Neural progenitor cell (in vitro differentiated cells): ENCODE data around the gene LHX1. TPM values are rescaled to one million over a fixed set of nuclear protein-coding genes. Genes with fewer than 3 reads are reported as not detected.

Experiments used
- DNase-seq: peaks from one replicate; pipeline ENCODE4 v3.0.0-alpha.2; 2016; ENCODE audit warnings: low spot score
- H2AFZ ChIP-seq: fragments of 200-600 bp; sonication (generic); replicated peaks from 2 replicates; pipeline ENCODE4 v1.6.1; 2016; ENCODE audit warnings: antibody characterized with exemption
- H3F3A ChIP-seq: fragments of 200-600 bp; sonication (generic); 2 replicates; pipeline ENCODE4 v1.6.1; 2016; ENCODE audit warnings: antibody characterized with exemption, low read depth
- H3K27ac ChIP-seq: fragments of 200-600 bp; sonication (generic); 2 replicates; pipeline ENCODE4 v1.5.1; 2016; ENCODE audit warnings: mild to moderate bottlenecking
- H3K27me3 ChIP-seq: fragments of 200-600 bp; sonication (generic); 2 replicates; pipeline ENCODE4 v1.6.1; 2016; ENCODE audit warnings: mild to moderate bottlenecking, moderate library complexity
- H3K36me3 ChIP-seq: fragments of 200-600 bp; sonication (generic); 2 replicates; pipeline ENCODE4 v1.5.1; 2016
- H3K4me1 ChIP-seq: fragments of 200-600 bp; sonication (generic); 2 replicates; pipeline ENCODE4 v1.6.1; 2016; ENCODE audit warnings: mixed run types
- H3K4me2 ChIP-seq: fragments of 200-600 bp; sonication (generic); 2 replicates; pipeline ENCODE4 v1.6.1; 2016
- H3K4me3 ChIP-seq: fragments of 200-600 bp; sonication (generic); 2 replicates; pipeline ENCODE4 v1.5.1; 2016
- H3K79me2 ChIP-seq: fragments of 200-600 bp; sonication (generic); 2 replicates; pipeline ENCODE4 v1.6.1; 2016; ENCODE audit warnings: low read depth
- H3K9ac ChIP-seq: fragments of 200-600 bp; sonication (generic); 2 replicates; pipeline ENCODE4 v1.6.1; 2016
- H3K9me3 ChIP-seq: fragments of 200-600 bp; sonication (generic); 2 replicates; pipeline ENCODE4 v1.5.1; 2016; ENCODE audit warnings: low read depth
- H4K20me1 ChIP-seq: fragments of 200-600 bp; sonication (generic); 2 replicates; pipeline ENCODE4 v1.6.1; 2016; ENCODE audit warnings: low read depth
- H3K27ac Mint-ChIP-seq: 3 replicates; pipeline ENCODE4 v1.8.0; 2021; ENCODE audit warnings: mixed read lengths
- H3K27me3 Mint-ChIP-seq: 2 replicates; pipeline ENCODE4 v1.8.0; 2022; ENCODE audit warnings: low read depth, mild to moderate bottlenecking, inconsistent platforms, moderate library complexity, mixed read lengths; ENCODE audit not compliant: insufficient read depth
- H3K36me3 Mint-ChIP-seq: 3 replicates; pipeline ENCODE4 v1.8.0; 2021; ENCODE audit warnings: mixed read lengths
- H3K4me1 Mint-ChIP-seq: 3 replicates; pipeline ENCODE4 v1.8.0; 2021; ENCODE audit warnings: mixed read lengths
- H3K4me3 Mint-ChIP-seq: 3 replicates; pipeline ENCODE4 v1.8.0; 2021; ENCODE audit warnings: mild to moderate bottlenecking, moderate library complexity, mixed read lengths
- H3K9me3 Mint-ChIP-seq: 3 replicates; pipeline ENCODE4 v1.8.0; 2020; ENCODE audit warnings: mixed read lengths
- CTCF ChIP-seq: fragments of 200-600 bp; sonication (generic); IDR thresholded peaks from 2 replicates; pipeline ENCODE4 v1.5.1; 2017; ENCODE audit warnings: antibody characterized with exemption, mild to moderate bottlenecking
- EZH2 ChIP-seq: fragments of 200-600 bp; sonication (generic); IDR thresholded peaks from 2 replicates; pipeline ENCODE4 v1.6.1; 2017; ENCODE audit warnings: antibody characterized with exemption, mild to moderate bottlenecking, moderate library complexity
- EZH2phosphoT487 ChIP-seq: fragments of 200-600 bp; sonication (generic); IDR thresholded peaks from 2 replicates; pipeline ENCODE4 v1.6.1; 2017; ENCODE audit warnings: antibody characterized with exemption
- total RNA-seq: library from RNA; depleted of rRNA; stranded (reverse); fragments of >200 nt; gene quantifications from 2 replicates; pipeline ENCODE4 v1.2.3, GENCODE V29; 2015; ENCODE audit warnings: low replicate concordance

LHX1 gene
- total RNA-seq, 1 donor from 2014 or later = not detected

GRCh38 chr17:36919407-36919968, 17.8 kb upstream of the LHX1 start:
- Mint-ChIP-seq H3K27me3 (peaks cover 15% of the 10 kb centered on the region), H3K36me3 (no peaks in the 10 kb centered on the region), H3K27ac (peak overlapping the region; percentile 42), H3K4me3 (peak overlapping the region; percentile 55), H3K9me3 (no peaks in the 10 kb centered on the region), H3K4me1 (peaks cover 42% of the 10 kb centered on the region)
- H3K9ac ChIP-seq = no peak overlapping the region
- peak overlapping the region; percentile 66 for H3K4me2 ChIP-seq
- H3K27me3 ChIP-seq = peaks cover 29% of the 10 kb centered on the region
- no peaks in the 10 kb centered on the region for H3K9me3 ChIP-seq
- no peak overlapping the region for H3K4me3 ChIP-seq
- H2AFZ ChIP-seq = no peak overlapping the region
- peak; percentile 45 for DNase-seq
- no peaks in the 10 kb centered on the region for H3K79me2 ChIP-seq
- H3K4me1 ChIP-seq = peaks cover 48% of the 10 kb centered on the region
- no peaks in the 10 kb centered on the region for H3K36me3 ChIP-seq
- TF ChIP-seq EZH2 (no peak), EZH2phosphoT487 (no peak), CTCF (no peak)
- peaks cover 34% of the 10 kb centered on the region for H3F3A ChIP-seq
- no peak overlapping the region for H3K27ac ChIP-seq
- peaks cover 4% of the 10 kb centered on the region for H4K20me1 ChIP-seq

GRCh38 chr17:36920032-36921005, 17.0 kb upstream of the LHX1 start:
- Mint-ChIP-seq H3K27me3 (peaks cover 17% of the 10 kb centered on the region), H3K9me3 (no peaks in the 10 kb centered on the region), H3K36me3 (no peaks in the 10 kb centered on the region), H3K27ac (no peak overlapping the region), H3K4me1 (peaks cover 42% of the 10 kb centered on the region), H3K4me3 (peak overlapping the region; percentile 0)
- Histone ChIP-seq H3K27me3 (peaks cover 38% of the 10 kb centered on the region), H3K36me3 (no peaks in the 10 kb centered on the region), H3K79me2 (no peaks in the 10 kb centered on the region), H3K9ac (no peak overlapping the region), H3F3A (peaks cover 34% of the 10 kb centered on the region), H4K20me1 (peaks cover 4% of the 10 kb centered on the region), H2AFZ (no peak overlapping the region), H3K4me1 (peaks cover 48% of the 10 kb centered on the region), H3K27ac (no peak overlapping the region), H3K4me3 (peak overlapping the region; percentile 6), H3K9me3 (no peaks in the 10 kb centered on the region), H3K4me2 (peak overlapping the region; percentile 66)
- no peak for TF ChIP-seq EZH2phosphoT487
- peak; percentile 58 for TF ChIP-seq EZH2
- peak; percentile 67 for DNase-seq

- peak overlapping the region; percentile 66 for H3K4me2 ChIP-seq
- TF ChIP-seq EZH2phosphoT487 (peak; percentile 74), CTCF (no peak)
- H3K27ac ChIP-seq = no peak overlapping the region
- peaks cover 4% of the 10 kb centered on the region for H4K20me1 ChIP-seq
- peaks cover 22% of the 10 kb centered on the region for H3K27me3 Mint-ChIP-seq
- H3K9me3 ChIP-seq = no peaks in the 10 kb centered on the region
- no peaks in the 10 kb centered on the region for H3K36me3 Mint-ChIP-seq
- H3K4me3 ChIP-seq = peak overlapping the region; percentile 6
- H3K27ac Mint-ChIP-seq = peak overlapping the region; percentile 76
- H3K36me3 ChIP-seq = no peaks in the 10 kb centered on the region
- H3K9me3 Mint-ChIP-seq = no peaks in the 10 kb centered on the region
- H2AFZ ChIP-seq = no peak overlapping the region
- H3K4me1 ChIP-seq = peaks cover 48% of the 10 kb centered on the region
- DNase-seq = peak; percentile 92
- peaks cover 47% of the 10 kb centered on the region for H3K27me3 ChIP-seq
- peaks cover 34% of the 10 kb centered on the region for H3F3A ChIP-seq
- H3K79me2 ChIP-seq = no peaks in the 10 kb centered on the region
- peaks cover 42% of the 10 kb centered on the region for H3K4me1 Mint-ChIP-seq
- peak overlapping the region; percentile 57 for H3K4me3 Mint-ChIP-seq
- no peak overlapping the region for H3K9ac ChIP-seq
Observed at GRCh38 chr17:36921095-36921851, 16.0 kb upstream of the LHX1 start.
